Measurements from ENCODE around the gene CTNNBIP1.

- TF ChIP-seq SUZ12 (IDR thresholded peaks at IDR 0.05; ENCODE audit: extremely low read depth, insufficient read depth, insufficient read length) (no peak), ZNF274 (IDR thresholded peaks at IDR 0.05; ENCODE audit: low read depth, low read length) (no peak)
These were observed 38.2 kb downstream of the CTNNBIP1 start for GRCh38 chr1:9871707-9872425.
